Hepatocyte (in vitro differentiated cells): Measurements from ENCODE around the gene SLC22A15. TPM values are rescaled to one million over a fixed set of nuclear protein-coding genes. Genes with fewer than 3 reads are reported as not detected.

Experiments
- DNase-seq: peaks from one replicate; pipeline ENCODE4 v3.0.0-alpha.2; 2016; ENCODE audit warnings: low spot score
- H2AFZ ChIP-seq: fragments of 200-600 bp; sonication (generic); 2 replicates; pipeline ENCODE4 v1.6.0; 2016; ENCODE audit warnings: antibody characterized with exemption, mild to moderate bottlenecking
- H3K27ac ChIP-seq: fragments of 200-600 bp; sonication (generic); 2 replicates; pipeline ENCODE4 v1.5.1; 2016; ENCODE audit warnings: mild to moderate bottlenecking
- H3K27me3 ChIP-seq: fragments of 200-600 bp; sonication (generic); 2 replicates; pipeline ENCODE4 v1.6.1; 2016
- H3K36me3 ChIP-seq: fragments of 200-600 bp; sonication (generic); replicated peaks from 2 replicates; pipeline ENCODE4 v1.5.1; 2016; ENCODE audit warnings: low read depth; ENCODE audit not compliant: insufficient read depth
- H3K4me1 ChIP-seq: fragments of 200-600 bp; sonication (generic); 2 replicates; pipeline ENCODE4 v1.5.1; 2016; ENCODE audit warnings: mild to moderate bottlenecking, moderate library complexity; ENCODE audit not compliant: insufficient read depth
- H3K4me2 ChIP-seq: fragments of 200-600 bp; sonication (generic); 2 replicates; pipeline ENCODE4 v1.6.0; 2016
- H3K4me3 ChIP-seq: fragments of 200-600 bp; sonication (generic); 2 replicates; pipeline ENCODE4 v1.5.1; 2016; ENCODE audit warnings: mild to moderate bottlenecking
- H3K79me2 ChIP-seq: fragments of 200-600 bp; sonication (generic); 2 replicates; pipeline ENCODE4 v1.6.0; 2017; ENCODE audit warnings: mild to moderate bottlenecking
- H3K9me2 ChIP-seq: fragments of 200-600 bp; sonication (generic); replicated peaks from 2 replicates; pipeline ENCODE4 v1.6.0; 2017; ENCODE audit warnings: mild to moderate bottlenecking; ENCODE audit not compliant: insufficient read depth
- H3K9me3 ChIP-seq: fragments of 200-600 bp; sonication (generic); 2 replicates; pipeline ENCODE4 v1.5.1; 2016; ENCODE audit warnings: low read depth, mild to moderate bottlenecking
- H4K20me1 ChIP-seq: fragments of 200-600 bp; sonication (generic); 2 replicates; pipeline ENCODE4 v1.6.0; 2016; ENCODE audit warnings: mild to moderate bottlenecking; ENCODE audit not compliant: insufficient read depth, poor library complexity, severe bottlenecking
- CTCF ChIP-seq: fragments of 200-600 bp; sonication (generic); IDR thresholded peaks from 2 replicates; pipeline ENCODE4 v1.5.1; 2016; ENCODE audit warnings: antibody characterized with exemption, mild to moderate bottlenecking; ENCODE audit not compliant: poor library complexity
- EZH2 ChIP-seq: fragments of 200-600 bp; sonication (generic); IDR thresholded peaks from 2 replicates; pipeline ENCODE4 v1.6.1; 2016; ENCODE audit warnings: antibody characterized with exemption, mild to moderate bottlenecking, borderline replicate concordance
- EZH2phosphoT487 ChIP-seq: fragments of 200-600 bp; sonication (generic); IDR thresholded peaks from one replicate; pipeline ENCODE4 v1.6.1; 2018; ENCODE audit warnings: antibody characterized with exemption, mild to moderate bottlenecking, low read depth, moderate library complexity; ENCODE audit not compliant: unreplicated experiment, severe bottlenecking
- WGBS: methylation state at CpG from one replicate; pipeline ENCODE4 v1.1.6; 2016; ENCODE audit warnings: low lambda C conversion rate; ENCODE audit errors: missing lambda C conversion rate; 5-methylcytosine and 5-hydroxymethylcytosine counted together
- polyA plus RNA-seq: library from polyadenylated mRNA; unstranded; fragments of >200 nt; fragmentation: Nextera tagmentation; extraction: Ambion mirVana; gene quantifications from 2 replicates; pipeline ENCODE4 v1.2.1, GENCODE V29; 2016
- total RNA-seq: library from RNA; depleted of rRNA; stranded (reverse); fragments of >200 nt; gene quantifications from 2 replicates; pipeline ENCODE4 v1.2.3, GENCODE V29; 2014

Gene SLC22A15
- total and polyA plus RNA-seq, 2 experiments from 2014 or later: 3.4 to 5.4 TPM

GRCh38 chr1:116092752-116093489 lies 116.6 kb downstream of the SLC22A15 start:
- Histone ChIP-seq H3K4me2 (no peak overlapping the region), H3K4me3 (no peak overlapping the region), H3K79me2 (no peaks in the 10 kb centered on the region), H3K9me2 (no peaks in the 10 kb centered on the region), H3K36me3 (no peaks in the 10 kb centered on the region), H2AFZ (no peak overlapping the region), H3K27ac (no peak overlapping the region), H3K9me3 (peaks cover 12% of the 10 kb centered on the region), H4K20me1 (no peaks in the 10 kb centered on the region), H3K4me1 (no peaks in the 10 kb centered on the region), H3K27me3 (no peaks in the 10 kb centered on the region)
- no peak for TF ChIP-seq EZH2phosphoT487
- no peak for TF ChIP-seq EZH2
- no peak for TF ChIP-seq CTCF
- WGBS: 56% methylated on average over 3 of the region's 3 CpGs
- DNase-seq: no peak

GRCh38 chr1:116095027-116095426 lies 118.7 kb downstream of the SLC22A15 start:
- no peak for DNase-seq
- TF ChIP-seq EZH2 (no peak), CTCF (no peak), EZH2phosphoT487 (no peak)
- no peaks in the 10 kb centered on the region for H3K36me3 ChIP-seq
- H3K79me2 ChIP-seq: no peaks in the 10 kb centered on the region
- no peaks in the 10 kb centered on the region for H3K27me3 ChIP-seq
- no peak overlapping the region for H2AFZ ChIP-seq
- H3K9me2 ChIP-seq: no peaks in the 10 kb centered on the region
- no peaks in the 10 kb centered on the region for H4K20me1 ChIP-seq
- H3K9me3 ChIP-seq: peaks cover 3% of the 10 kb centered on the region
- H3K4me3 ChIP-seq: no peak overlapping the region
- no peak overlapping the region for H3K27ac ChIP-seq
- H3K4me1 ChIP-seq: no peaks in the 10 kb centered on the region
- no peak overlapping the region for H3K4me2 ChIP-seq

- 70% methylated on average over 1 of the region's 1 CpG for whole genome bisulfite sequencing
- Histone ChIP-seq H3K9me3 (no peaks in the 10 kb centered on the region), H3K79me2 (no peaks in the 10 kb centered on the region), H3K36me3 (no peaks in the 10 kb centered on the region), H3K4me2 (no peak overlapping the region), H3K4me1 (no peaks in the 10 kb centered on the region), H3K4me3 (no peak overlapping the region), H3K27ac (no peak overlapping the region), H3K9me2 (no peaks in the 10 kb centered on the region), H3K27me3 (no peaks in the 10 kb centered on the region), H4K20me1 (no peaks in the 10 kb centered on the region), H2AFZ (no peak overlapping the region)
- DNase-seq: no peak
- no peak for TF ChIP-seq EZH2phosphoT487
- TF ChIP-seq CTCF: no peak
- TF ChIP-seq EZH2: no peak
These were observed 119.8 kb downstream of the SLC22A15 start for GRCh38 chr1:116096013-116096618.
